Common myeloid progenitor, CD34-positive (primary cell): Measurements from ENCODE around the gene KIFAP3.

Experiments used
- CTCF ChIA-PET: fragments of 350-600 bp; sonication (Branson Sonifier 250); formaldehyde crosslinking; loops from one replicate; lab custom pipeline; 2021; ENCODE audit warnings: antibody characterized with exemption; lab: Charles Lee
- POLR2A ChIA-PET: fragments of 350-600 bp; sonication (Branson Sonifier 250); formaldehyde crosslinking; loops from one replicate; lab custom pipeline; 2021; ENCODE audit warnings: antibody characterized with exemption; lab: Charles Lee
- DNase-seq, 3 donors: peaks; one replicate each; pipeline versions ENCODE4 v3.0.0 to v3.0.0-alpha.2; 2013
- H3K27ac ChIP-seq, 2 experiments: 1 replicate in 1 of 2; 2 replicates in 1 of 2; pipeline ENCODE4 v1.7.0; 2013; ENCODE audit warnings: inconsistent platforms in 2 of 2, low read length in 2 of 2, mild to moderate bottlenecking in 2 of 2, low read depth in 1 of 2, moderate library complexity in 1 of 2; ENCODE audit not compliant: severe bottlenecking in 2 of 2, insufficient read depth in 1 of 2, poor library complexity in 1 of 2
- H3K27me3 ChIP-seq, 5 experiments: replicated peaks in 2 of 5; 1 replicate in 3 of 5; 2 replicates in 2 of 5; pipeline versions ENCODE4 v1.6.1 to v1.7.0; 2013; ENCODE audit warnings: low read length in 4 of 5, mild to moderate bottlenecking in 2 of 5, moderate library complexity in 2 of 5, inconsistent platforms in 1 of 5; ENCODE audit not compliant: insufficient read depth in 5 of 5, control insufficient read depth in 4 of 5
- H3K36me3 ChIP-seq, 4 experiments: 1 replicate in 2 of 4; 2 replicates in 2 of 4; pipeline versions ENCODE4 v1.6.1 to v1.7.0; 2013; ENCODE audit warnings: low read length in 3 of 4, control low read depth in 1 of 4, mild to moderate bottlenecking in 1 of 4; ENCODE audit not compliant: control insufficient read depth in 4 of 4, insufficient read depth in 4 of 4
- H3K4me1 ChIP-seq, 4 experiments: 1 replicate in 3 of 4; 2 replicates in 1 of 4; pipeline versions ENCODE4 v1.6.1 to v1.7.1; 2013; ENCODE audit warnings: low read length in 3 of 4, mild to moderate bottlenecking in 3 of 4, control low read depth in 1 of 4, inconsistent platforms in 1 of 4, moderate library complexity in 1 of 4; ENCODE audit not compliant: control insufficient read depth in 4 of 4, insufficient read depth in 4 of 4; ENCODE audit errors: control extremely low read depth in 1 of 4
- H3K4me3 ChIP-seq, 7 experiments: 1 replicate in 4 of 7; 2 replicates in 3 of 7; pipeline versions ENCODE4 v1.5.1 to v1.7.0; 2013; ENCODE audit warnings: mild to moderate bottlenecking in 7 of 7, low read length in 6 of 7, moderate library complexity in 6 of 7, inconsistent platforms in 2 of 7, low read depth in 2 of 7, control low read depth in 1 of 7; ENCODE audit not compliant: insufficient read depth in 4 of 7, control insufficient read depth in 1 of 7; ENCODE audit errors: extremely low read depth in 1 of 7
- H3K9me3 ChIP-seq, 5 experiments: 1 replicate in 4 of 5; 2 replicates in 1 of 5; pipeline versions ENCODE4 v1.6.1 to v1.7.1; 2013; ENCODE audit warnings: low read length in 4 of 5, mild to moderate bottlenecking in 2 of 5, inconsistent platforms in 1 of 5, low read depth in 1 of 5, moderate library complexity in 1 of 5; ENCODE audit not compliant: control insufficient read depth in 4 of 5, insufficient read depth in 2 of 5; ENCODE audit errors: control extremely low read depth in 1 of 5
- WGBS: methylation state at CpG from one replicate; pipeline ENCODE4 v1.1.5; 2013; ENCODE audit not compliant: insufficient coverage; 5-methylcytosine and 5-hydroxymethylcytosine counted together

The KIFAP3 gene

GRCh38 chr1:169945181-169945580 lies 129.3 kb downstream of the KIFAP3 start:
- 100% methylated on average over 3 of the region's 4 CpGs for WGBS
- H3K4me1 ChIP-seq = no peaks in the 10 kb centered on the region

GRCh38 chr1:169944621-169945020 lies 129.9 kb downstream of the KIFAP3 start:
- H3K27ac ChIP-seq = no peak overlapping the region
- no peaks in the 10 kb centered on the region for H3K4me1 ChIP-seq
- H3K36me3 ChIP-seq = peaks cover 0 to 3% (median 0%) of the 10 kb centered on the region in 4 experiments
- no peak for DNase-seq
- H3K4me3 ChIP-seq = no peak overlapping the region
- 97% methylated on average over 3 of the region's 3 CpGs for WGBS
- ChIA-PET CTCF (interaction anchor here (1.0 kb wide), 1 partner anchor 9 kb away, joined by 5 read pairs; no protein-coding TSS in a partner anchor), POLR2A (no interaction called here)
- no peaks in the 10 kb centered on the region for H3K9me3 ChIP-seq
- H3K27me3 ChIP-seq = no peaks in the 10 kb centered on the region

More at GRCh38 chr1:169945181-169945580, 129.3 kb downstream of the KIFAP3 start:
- DNase-seq = no peak
- Histone ChIP-seq H3K9me3 (no peaks in the 10 kb centered on the region), H3K36me3 (peaks cover 0 to 3% (median 0%) of the 10 kb centered on the region in 4 experiments), H3K27me3 (no peaks in the 10 kb centered on the region), H3K27ac (no peak overlapping the region), H3K4me3 (no peak overlapping the region)
- POLR2A ChIA-PET = no interaction called here
- CTCF ChIA-PET = no interaction called here

GRCh38 chr1:169943963-169944526 lies 130.4 kb downstream of the KIFAP3 start:
- Histone ChIP-seq H3K27me3 (no peaks in the 10 kb centered on the region), H3K27ac (no peak overlapping the region), H3K4me3 (no peak overlapping the region), H3K36me3 (peaks cover 0 to 3% (median 0%) of the 10 kb centered on the region in 4 experiments), H3K9me3 (no peaks in the 10 kb centered on the region), H3K4me1 (no peaks in the 10 kb centered on the region)
- DNase-seq = no peak
- WGBS = 95% methylated on average over 14 of the region's 17 CpGs
- CTCF ChIA-PET = interaction anchor here (1.0 kb wide), 1 partner anchor 8 kb away, joined by 5 read pairs; no protein-coding TSS in a partner anchor
- POLR2A ChIA-PET = no interaction called here

GRCh38 chr1:169941982-169942830 lies 132.3 kb downstream of the KIFAP3 start:
- no peak for DNase-seq
- no peak overlapping the region for H3K27ac ChIP-seq
- H3K4me1 ChIP-seq = no peaks in the 10 kb centered on the region
- no peaks in the 10 kb centered on the region for H3K9me3 ChIP-seq
- peaks cover 0 to 3% (median 0%) of the 10 kb centered on the region in 4 experiments for H3K36me3 ChIP-seq
- no peak overlapping the region for H3K4me3 ChIP-seq
- ChIA-PET POLR2A (no interaction called here), CTCF (interaction anchor here (1.1 kb wide), 2 partner anchors 12 to 133 kb away, joined by 3 read pairs; no protein-coding TSS in a partner anchor)
- no peaks in the 10 kb centered on the region for H3K27me3 ChIP-seq
- no CpG with 5 or more reads among the region's 2 CpGs for WGBS

GRCh38 chr1:169933984-169934725 lies 140.3 kb downstream of the KIFAP3 start:
- Histone ChIP-seq H3K4me3 (no peak overlapping the region), H3K27ac (no peak overlapping the region), H3K27me3 (no peaks in the 10 kb centered on the region), H3K9me3 (no peaks in the 10 kb centered on the region), H3K36me3 (no peaks in the 10 kb centered on the region), H3K4me1 (no peaks in the 10 kb centered on the region)
- POLR2A ChIA-PET = no interaction called here
- WGBS = 71% methylated on average over 2 of the region's 7 CpGs
- DNase-seq = no peak
- CTCF ChIA-PET = no interaction called here

GRCh38 chr1:169931795-169932231 lies 142.7 kb downstream of the KIFAP3 start:
- H3K27ac ChIP-seq = no peak overlapping the region
- WGBS = no CpG with 5 or more reads among the region's 1 CpG
- no peak for DNase-seq
- CTCF ChIA-PET = no interaction called here
- H3K27me3 ChIP-seq = no peaks in the 10 kb centered on the region
- POLR2A ChIA-PET = no interaction called here
- H3K36me3 ChIP-seq = no peaks in the 10 kb centered on the region
- H3K4me3 ChIP-seq = no peak overlapping the region
- no peaks in the 10 kb centered on the region for H3K4me1 ChIP-seq
- H3K9me3 ChIP-seq = no peaks in the 10 kb centered on the region
